GM21423 (cell line): ENCODE data around the gene CDK4.
"Not testable (repeated sequence)": the region's sequence is repeated elsewhere in the genome, so short reads cannot be mapped to it uniquely, and the experiment has no call there.

Experiments used
- ATAC-seq: cut with Tn5 transposase; IDR thresholded peaks from one replicate; pipeline ENCODE4 v1.9.1; 2021; ENCODE audit warnings: mild to moderate bottlenecking, moderate library complexity; ENCODE audit not compliant: unreplicated experiment

The CDK4 gene

DNA sequence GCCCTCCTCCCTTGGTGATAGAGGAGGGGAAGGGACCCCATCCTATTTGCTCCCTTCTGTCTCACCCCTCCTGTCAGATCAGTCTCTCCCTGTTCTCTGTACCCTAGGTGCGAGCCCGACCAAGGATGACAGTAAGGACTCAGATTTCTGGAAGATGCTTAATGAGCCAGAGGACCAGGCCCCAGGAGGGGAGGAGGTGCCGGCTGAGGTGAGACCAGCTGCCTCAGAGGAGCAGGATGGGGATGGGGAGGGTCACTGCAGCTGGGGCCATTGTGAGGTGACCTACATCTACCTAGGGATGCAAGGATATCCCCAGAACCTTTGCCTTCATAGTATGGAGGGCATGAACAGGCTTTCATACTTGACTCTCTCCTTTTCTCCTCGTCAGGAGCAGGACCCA lies 35.8 kb downstream of the CDK4 start:
- ATAC-seq, result no peak

DNA sequence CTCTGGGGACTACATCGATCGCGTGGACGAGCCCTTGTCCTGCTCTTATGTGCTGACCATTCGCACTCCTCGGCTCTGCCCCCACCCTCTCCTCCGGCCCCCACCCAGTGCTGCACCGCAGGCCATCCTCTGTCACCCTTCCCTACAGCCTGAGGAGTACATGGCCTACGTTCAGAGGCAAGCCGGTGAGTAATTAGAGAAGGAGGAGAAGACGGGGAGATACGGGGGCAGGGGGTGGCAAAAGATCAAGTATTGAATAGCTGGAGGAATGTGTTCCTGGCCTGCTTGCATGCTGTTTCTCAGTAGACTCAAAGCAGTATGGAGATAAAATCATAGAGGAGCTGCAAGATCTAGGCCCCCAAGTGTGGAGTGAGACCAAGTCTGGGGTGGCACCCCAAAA lies 36.3 kb downstream of the CDK4 start:
- ATAC-seq, result no peak

DNA sequence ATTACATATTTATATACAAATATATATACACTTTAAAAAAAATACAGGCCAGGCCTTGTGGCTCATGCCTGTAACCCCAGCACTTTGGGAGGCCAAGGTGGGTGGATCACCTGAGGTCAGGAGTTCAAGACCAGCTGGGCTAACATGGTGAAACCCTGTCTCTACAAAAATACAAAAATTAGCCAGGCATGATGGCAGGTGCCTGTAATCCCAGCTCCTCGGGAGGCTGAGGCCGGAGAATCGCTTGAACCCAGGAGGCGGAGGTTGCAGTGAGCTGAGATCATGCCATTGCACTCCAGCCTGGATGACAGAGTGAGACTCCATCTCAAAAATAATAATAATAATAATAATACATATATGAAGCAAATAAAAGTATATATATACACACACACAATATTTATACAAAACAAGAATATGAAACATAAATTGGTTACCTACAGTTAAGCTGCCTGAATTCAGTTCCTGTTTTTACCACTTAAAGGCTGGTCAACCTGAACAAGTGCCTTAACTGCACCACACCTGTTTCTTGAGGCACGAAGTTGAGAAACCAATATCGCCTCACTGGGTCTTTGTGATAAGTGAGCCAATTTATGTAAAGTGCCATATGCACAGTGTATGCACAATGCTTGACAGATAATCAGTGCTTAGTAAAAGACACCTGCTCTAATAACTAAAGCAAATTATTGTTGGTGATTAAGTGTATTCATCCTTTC lies 36.9 kb downstream of the CDK4 start:
- not testable (repeated sequence) for ATAC-seq

DNA sequence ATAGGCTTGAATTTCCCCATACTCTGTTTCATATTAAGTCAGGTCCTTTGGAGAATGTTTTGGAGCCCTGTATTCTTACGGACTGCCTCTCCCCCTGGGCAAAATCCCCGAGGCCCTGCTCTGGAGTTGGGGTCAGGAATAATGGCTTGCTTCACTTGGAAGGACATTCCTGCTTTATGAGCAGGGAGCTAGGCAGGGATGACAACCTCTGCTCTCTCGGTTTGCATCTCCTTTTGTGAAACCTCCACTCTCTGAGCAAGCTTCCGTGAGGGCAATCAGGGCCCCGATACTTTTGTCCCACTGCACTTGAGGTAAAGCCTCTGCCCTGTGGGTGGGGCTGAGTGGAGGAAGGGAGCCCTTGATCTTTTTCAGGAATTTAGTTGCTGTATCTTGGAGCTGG lies 38.9 kb downstream of the CDK4 start:
- no peak for ATAC-seq

DNA sequence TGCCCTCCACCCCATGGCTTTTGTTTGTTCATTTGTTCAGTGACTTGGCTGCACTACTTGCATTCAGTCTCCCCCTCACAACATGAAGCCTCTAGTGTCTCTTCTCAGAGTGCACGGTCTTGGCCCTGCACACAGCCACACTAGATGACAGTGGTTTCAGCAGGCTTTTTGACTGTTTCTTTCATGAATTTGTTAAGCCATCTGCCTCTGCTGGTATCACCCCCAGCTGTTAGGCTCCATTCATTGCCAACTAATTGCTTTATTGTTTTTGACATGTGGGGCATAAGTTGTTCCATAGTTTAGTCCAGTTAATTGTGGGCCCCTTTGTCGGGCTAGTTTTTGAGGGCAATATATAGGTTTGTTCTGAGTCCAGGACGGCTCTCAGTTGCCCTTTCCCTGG lies 39.4 kb downstream of the CDK4 start:
- ATAC-seq, result no peak

DNA sequence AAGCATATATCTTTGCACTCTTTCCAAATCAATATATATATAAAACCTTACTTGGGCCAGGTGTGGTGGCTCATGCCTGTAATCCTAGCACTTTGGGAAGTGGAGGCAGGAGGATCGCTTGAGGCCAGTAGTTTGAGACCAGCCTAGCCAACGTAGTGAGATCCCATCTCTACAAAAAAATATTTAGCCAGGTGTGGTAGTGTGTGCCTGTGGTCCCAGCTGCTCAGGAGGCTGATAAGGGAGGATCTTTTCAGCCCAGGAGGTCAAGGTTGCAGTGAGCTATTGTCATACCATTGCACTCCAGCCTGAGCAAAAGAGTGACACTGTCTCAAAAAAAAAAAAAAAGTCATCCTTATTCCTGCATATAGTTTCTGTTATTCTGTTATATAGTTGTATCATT lies 43.8 kb downstream of the CDK4 start:
- ATAC-seq, result no peak

DNA sequence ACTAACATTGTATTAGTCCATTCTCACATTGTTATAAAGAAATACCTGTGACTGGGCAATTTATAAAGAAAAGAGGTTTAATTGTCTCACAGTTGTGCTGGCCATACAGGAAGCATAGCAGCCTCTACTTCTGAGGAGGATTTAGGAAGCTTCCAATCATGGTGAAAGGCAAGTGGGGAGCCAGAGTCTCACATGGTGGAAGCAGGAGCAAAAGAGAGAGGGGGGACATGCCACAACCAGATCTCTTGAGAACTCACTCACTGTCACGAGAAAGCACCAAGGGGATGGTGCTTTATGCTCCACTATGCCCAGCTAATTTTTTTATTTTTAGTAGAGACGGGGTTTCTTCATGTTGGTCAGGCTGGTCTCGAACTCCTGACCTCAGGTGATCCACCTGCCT lies 44.9 kb downstream of the CDK4 start:
- no peak for ATAC-seq

DNA sequence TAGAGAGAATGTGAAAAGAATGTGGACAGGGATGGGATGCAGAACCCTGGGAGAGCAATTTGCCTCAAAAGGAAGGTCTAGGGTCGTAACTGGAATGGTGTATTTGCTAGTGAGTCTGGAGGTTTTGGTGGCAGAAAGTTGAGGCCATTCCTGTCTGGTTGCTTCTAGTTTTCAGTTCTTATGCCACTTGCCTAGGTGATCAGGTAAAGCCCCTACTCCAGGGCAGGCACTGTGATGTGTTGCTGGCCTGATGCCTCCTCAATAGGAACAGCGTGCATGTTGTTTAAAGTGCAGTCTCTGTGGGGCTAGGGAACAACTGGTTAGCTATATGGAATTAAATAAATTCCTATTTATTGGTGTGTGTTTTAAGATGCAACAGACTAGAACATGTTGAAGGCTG lies 51.8 kb downstream of the CDK4 start:
- no peak for ATAC-seq

DNA sequence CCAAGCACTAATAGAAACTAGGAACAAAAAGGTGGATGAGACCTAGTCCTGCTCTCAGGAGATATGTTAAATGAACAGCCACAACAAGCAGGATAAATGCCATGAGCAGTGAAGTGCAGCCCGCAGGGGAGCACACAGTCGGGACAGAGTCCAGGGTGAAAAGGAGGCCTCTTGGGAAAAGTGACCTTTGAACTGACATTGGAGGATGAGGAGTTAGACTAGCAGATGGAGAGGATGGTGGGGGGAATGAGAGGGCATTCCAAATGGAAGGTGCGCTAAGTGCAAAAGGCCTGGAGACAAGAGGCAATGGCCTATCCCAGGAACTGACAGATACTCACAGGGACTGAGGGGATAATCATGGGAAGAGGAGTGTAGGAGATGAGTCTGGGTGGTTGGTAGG lies 53.7 kb downstream of the CDK4 start:
- ATAC-seq, result no peak
